ENCODE data around the gene ZNF507.
"Not testable (repeated sequence)": the region's sequence is repeated elsewhere in the genome, so short reads cannot be mapped to it uniquely, and the experiment has no call there.

The ZNF507 gene

GRCh38 chr19:32415246-32415645 lies 69.8 kb downstream of the ZNF507 start:
- H3K27ac ChIP-seq = no peak overlapping the region
- POLR2A ChIA-PET (ENCODE audit: low non-redundant PET) = no interaction called here
- CTCF ChIA-PET = no interaction called here
- TF ChIP-seq CTCF (conservative IDR thresholded peaks at IDR 0.05; ENCODE audit: low read depth) = no peak
- no peak for DNase-seq (ENCODE audit: low spot score)

GRCh38 chr19:32415669-32416068 lies 70.3 kb downstream of the ZNF507 start:
- ChIA-PET CTCF (no interaction called here), POLR2A (ENCODE audit: low non-redundant PET) (no interaction called here)
- no peak overlapping the region for H3K27ac ChIP-seq
- no peak for DNase-seq (ENCODE audit: low spot score)
- TF ChIP-seq CTCF (conservative IDR thresholded peaks at IDR 0.05; ENCODE audit: low read depth) = no peak

- no peak for TF ChIP-seq CTCF (conservative IDR thresholded peaks at IDR 0.05; ENCODE audit: low read depth)
- ChIA-PET POLR2A (ENCODE audit: low non-redundant PET) (no interaction called here), CTCF (interaction anchor here (0.6 kb wide), 2 partner anchors 24 to 180 kb away, joined by 3 to 9 read pairs; no protein-coding TSS in a partner anchor)
- no peak for DNase-seq (ENCODE audit: low spot score)
- no peak overlapping the region for H3K27ac ChIP-seq
Observed at GRCh38 chr19:32416749-32417456, 71.5 kb downstream of the ZNF507 start.

- no peak for TF ChIP-seq CTCF (conservative IDR thresholded peaks at IDR 0.05; ENCODE audit: low read depth)
- CTCF ChIA-PET = interaction anchor here (0.7 kb wide), 2 partner anchors 72 to 1015 kb away, joined by 3 to 4 read pairs; no protein-coding TSS in a partner anchor
- POLR2A ChIA-PET (ENCODE audit: low non-redundant PET) = no interaction called here
- DNase-seq (ENCODE audit: low spot score) = no peak
- H3K27ac ChIP-seq = no peak overlapping the region
Observed at GRCh38 chr19:32418155-32418554, 72.7 kb downstream of the ZNF507 start.

- DNase-seq (ENCODE audit: low spot score) = no peak
- CTCF ChIA-PET = interaction anchor here (0.6 kb wide), 1 partner anchor 723 kb away, joined by 4 read pairs; no protein-coding TSS in a partner anchor
Observed at GRCh38 chr19:32421589-32422361, 76.4 kb downstream of the ZNF507 start.

GRCh38 chr19:32422435-32422834 lies 77.0 kb downstream of the ZNF507 start:
- ChIA-PET CTCF (no interaction called here), POLR2A (ENCODE audit: low non-redundant PET) (no interaction called here)
- H3K27ac ChIP-seq = no peak overlapping the region
- TF ChIP-seq CTCF (conservative IDR thresholded peaks at IDR 0.05; ENCODE audit: low read depth) = no peak
- DNase-seq (ENCODE audit: low spot score) = no peak

More at GRCh38 chr19:32421589-32422361, 76.4 kb downstream of the ZNF507 start:
- no peak for TF ChIP-seq CTCF (conservative IDR thresholded peaks at IDR 0.05; ENCODE audit: low read depth)
- POLR2A ChIA-PET (ENCODE audit: low non-redundant PET) = no interaction called here
- no peak overlapping the region for H3K27ac ChIP-seq

GRCh38 chr19:32423944-32424343 lies 78.5 kb downstream of the ZNF507 start:
- DNase-seq (ENCODE audit: low spot score); CTCF ChIA-PET; POLR2A ChIA-PET (ENCODE audit: low non-redundant PET); H3K27ac ChIP-seq: not testable (repeated sequence)

Data from RWPE1 (cell line).